GM23338 (cell line): Measurements from ENCODE around the gene CCDC12. TPM values are rescaled to one million over a fixed set of nuclear protein-coding genes. Genes with fewer than 3 reads are reported as not detected.

Experiments
- ATAC-seq: fragments of 200-7000 bp; cut with Tn5 transposase; 3 replicates; pipeline ENCODE4 v1.9.1; 2020
- DNase-seq: peaks from one replicate; pipeline ENCODE4 v3.0.0-alpha.2; 2015; ENCODE audit warnings: low spot score
- H2AFZ ChIP-seq: fragments of 200-600 bp; sonication (generic); 2 replicates; pipeline ENCODE4 v1.8.0; 2016; ENCODE audit warnings: antibody characterized with exemption, mild to moderate bottlenecking, moderate library complexity
- H3F3A ChIP-seq: fragments of 200-600 bp; sonication (generic); replicated peaks from 2 replicates; pipeline ENCODE4 v1.8.0; 2017; ENCODE audit warnings: antibody characterized with exemption, mixed run types, low read depth
- H3K27ac ChIP-seq: fragments of 200-600 bp; sonication (generic); 2 replicates; pipeline ENCODE4 v1.6.1; 2016; ENCODE audit warnings: low read depth
- H3K27me3 ChIP-seq: fragments of 200-600 bp; sonication (generic); 2 replicates; pipeline ENCODE4 v1.8.0; 2016; ENCODE audit warnings: mild to moderate bottlenecking, mixed run types, moderate library complexity; ENCODE audit not compliant: insufficient read depth
- H3K36me3 ChIP-seq: fragments of 200-600 bp; sonication (generic); 2 replicates; pipeline ENCODE4 v1.8.0; 2016; ENCODE audit warnings: mild to moderate bottlenecking; ENCODE audit not compliant: insufficient read depth
- H3K4me1 ChIP-seq: fragments of 200-600 bp; sonication (generic); 2 replicates; pipeline ENCODE4 v1.8.0; 2016; ENCODE audit warnings: mild to moderate bottlenecking, moderate library complexity; ENCODE audit not compliant: insufficient read depth
- H3K4me2 ChIP-seq: fragments of 200-600 bp; sonication (generic); 2 replicates; pipeline ENCODE4 v1.7.1; 2017; ENCODE audit warnings: mixed run types
- H3K4me3 ChIP-seq: fragments of 200-600 bp; sonication (generic); 2 replicates; pipeline ENCODE4 v1.6.1; 2016; ENCODE audit warnings: mixed run types
- H3K79me2 ChIP-seq: fragments of 200-600 bp; sonication (generic); replicated peaks from 2 replicates; pipeline ENCODE4 v1.8.0; 2017; ENCODE audit warnings: mild to moderate bottlenecking; ENCODE audit not compliant: insufficient read depth
- H3K9me2 ChIP-seq: fragments of 200-600 bp; sonication (generic); 2 replicates; pipeline ENCODE4 v1.8.0; 2017; ENCODE audit not compliant: insufficient read depth
- H4K20me1 ChIP-seq: fragments of 200-600 bp; sonication (generic); replicated peaks from 2 replicates; pipeline ENCODE4 v1.8.0; 2017; ENCODE audit warnings: mild to moderate bottlenecking; ENCODE audit not compliant: insufficient read depth
- H3K27ac Mint-ChIP-seq: 2 replicates; pipeline ENCODE4 v1.8.0; 2020; ENCODE audit warnings: inconsistent platforms, mild to moderate bottlenecking, moderate library complexity, mixed read lengths
- H3K27me3 Mint-ChIP-seq: 3 replicates; pipeline ENCODE4 v1.8.0; 2022; ENCODE audit warnings: low read depth, mild to moderate bottlenecking, moderate library complexity, mixed read lengths, inconsistent platforms; ENCODE audit not compliant: insufficient read depth, poor library complexity
- H3K36me3 Mint-ChIP-seq: 3 replicates; pipeline ENCODE4 v1.8.0; 2021; ENCODE audit warnings: low read depth, mild to moderate bottlenecking, inconsistent platforms, moderate library complexity, mixed read lengths
- H3K4me1 Mint-ChIP-seq: 3 replicates; pipeline ENCODE4 v1.8.0; 2020; ENCODE audit warnings: mild to moderate bottlenecking, inconsistent platforms, mixed read lengths
- H3K4me3 Mint-ChIP-seq: 3 replicates; pipeline ENCODE4 v1.8.0; 2021; ENCODE audit warnings: moderate library complexity, mild to moderate bottlenecking, inconsistent platforms, mixed read lengths
- H3K9me3 Mint-ChIP-seq: 3 replicates; pipeline ENCODE4 v1.8.0; 2020; ENCODE audit warnings: moderate library complexity, mild to moderate bottlenecking, inconsistent platforms, mixed read lengths
- CREB1 ChIP-seq: fragments of 250-450 bp; sonication (Bioruptor Pico); IDR thresholded peaks from 2 replicates; pipeline ENCODE4 v1.5.0; 2020; ENCODE audit warnings: low read depth, mild to moderate bottlenecking, moderate library complexity
- CTCF ChIP-seq, 2 experiments: fragments of 200-600 bp in 1 of 2; sonication (generic) in 1 of 2; conservative IDR thresholded peaks; 2 replicates each; pipeline versions ENCODE4 v1.5.1 to v1.6.1; 2016 to 2017; ENCODE audit warnings: antibody characterized with exemption in 2 of 2, low read depth in 2 of 2, mild to moderate bottlenecking in 2 of 2, moderate library complexity in 1 of 2
- ETS1 ChIP-seq: IDR thresholded peaks from 2 replicates; pipeline ENCODE4 v1.6.1; 2016; ENCODE audit warnings: antibody characterized with exemption
- EZH2 ChIP-seq: fragments of 200-600 bp; sonication (generic); IDR thresholded peaks from one replicate; pipeline ENCODE4 v1.8.0; 2017; ENCODE audit warnings: antibody characterized with exemption, mild to moderate bottlenecking, low read depth; ENCODE audit not compliant: unreplicated experiment
- EZH2phosphoT487 ChIP-seq: fragments of 200-600 bp; sonication (generic); IDR thresholded peaks from one replicate; pipeline ENCODE4 v1.8.1; 2018; ENCODE audit warnings: antibody characterized with exemption; ENCODE audit not compliant: unreplicated experiment
- JUNB ChIP-seq: IDR thresholded peaks from one replicate; pipeline ENCODE4 v1.6.1; 2016; ENCODE audit warnings: antibody characterized with exemption; ENCODE audit not compliant: unreplicated experiment
- NANOG ChIP-seq: IDR thresholded peaks from 2 replicates; pipeline ENCODE4 v1.6.1; 2016; ENCODE audit warnings: antibody characterized with exemption, borderline replicate concordance
- POLR2AphosphoS5 ChIP-seq: IDR thresholded peaks from 2 replicates; pipeline ENCODE4 v1.6.1; 2016; ENCODE audit warnings: antibody characterized with exemption, low read depth
- REST ChIP-seq: IDR thresholded peaks from one replicate; pipeline ENCODE4 v1.6.1; 2018; ENCODE audit warnings: antibody characterized with exemption; ENCODE audit not compliant: unreplicated experiment
- STAT1 ChIP-seq: IDR thresholded peaks from one replicate; pipeline ENCODE4 v1.6.1; 2016; ENCODE audit warnings: antibody characterized with exemption; ENCODE audit not compliant: unreplicated experiment
- ZNF114 ChIP-seq: fragments of 250-450 bp; sonication (Bioruptor Pico); IDR thresholded peaks from 2 replicates; pipeline ENCODE4 v1.5.0; 2020; ENCODE audit warnings: mild to moderate bottlenecking, moderate library complexity
- ZNF331 ChIP-seq: fragments of 250-450 bp; sonication (Bioruptor Pico); IDR thresholded peaks from 2 replicates; pipeline ENCODE4 v1.5.0; 2020; ENCODE audit warnings: low read depth, mild to moderate bottlenecking, moderate library complexity
- ZNF462 ChIP-seq: fragments of 250-450 bp; sonication (Bioruptor Pico); IDR thresholded peaks from 2 replicates; pipeline ENCODE4 v1.5.0; 2020; ENCODE audit warnings: mild to moderate bottlenecking, moderate library complexity
- polyA plus RNA-seq: library from polyadenylated mRNA; unstranded; fragments of >200 nt; fragmentation: Nextera tagmentation; extraction: Ambion mirVana; gene quantifications from 2 replicates; pipeline ENCODE4 v1.2.1, GENCODE V29; 2016
- total RNA-seq: library from RNA; depleted of rRNA; stranded (reverse); fragments of >200 nt; shearing (Covaris generic); gene quantifications from 2 replicates; pipeline ENCODE4 v1.2.3, GENCODE V29; 2014

The CCDC12 gene
- total and polyA plus RNA-seq, 2 experiments from 2014 or later, result 42.9 to 133 TPM

- ATAC-seq (no peak), DNase-seq (no peak)
- Histone ChIP-seq H3K36me3 (no peaks in the 10 kb centered on the region), H3K4me1 (no peaks in the 10 kb centered on the region), H3K4me3 (no peak overlapping the region), H3K27ac (no peak overlapping the region), H2AFZ (no peak overlapping the region), H3K79me2 (no peaks in the 10 kb centered on the region), H3K4me2 (no peak overlapping the region), H3K27me3 (peaks cover 17% of the 10 kb centered on the region), H4K20me1 (0 out of 2 replicates have a peak, but pooled peaks cover 3% of the 10 kb centered on the region), H3F3A (no peaks in the 10 kb centered on the region), H3K9me2 (no peaks in the 10 kb centered on the region)
- Mint-ChIP-seq H3K4me1 (peaks cover 8% of the 10 kb centered on the region; the same call in 2 of the 3 replicates), H3K4me3 (no peak overlapping the region), H3K27ac (no peak overlapping the region), H3K9me3 (no peaks in the 10 kb centered on the region), H3K36me3 (no peaks in the 10 kb centered on the region), H3K27me3 (peaks cover 23% of the 10 kb centered on the region)
- TF ChIP-seq JUNB (no peak), EZH2 (no peak), NANOG (no peak), CREB1 (no peak), CTCF (conservative IDR thresholded peaks at IDR 0.05; ENCODE audit: low read depth in 2 of 2) (no peak), ETS1 (no peak), EZH2phosphoT487 (no peak), ZNF331 (CRISPR knock-in tag) (no peak), ZNF462 (CRISPR knock-in tag) (no peak), POLR2AphosphoS5 (no peak), REST (no peak), ZNF114 (no peak), STAT1 (no peak)
These were observed 74.9 kb downstream of the CCDC12 start for GRCh38 chr3:46901591-46902187.
